GM18526 (cell line): ENCODE results near the gene ATP6AP1.

Experiments
- POLR2A ChIP-seq: IDR thresholded peaks from 3 replicates; pipeline ENCODE4 v1.6.1; 2011; ENCODE audit not compliant: insufficient read length; ENCODE audit errors: extremely low read depth

Gene ATP6AP1

GRCh38 chrX:154437971-154438893, 9.8 kb downstream of the ATP6AP1 start:
- TF ChIP-seq POLR2A = no peak

- TF ChIP-seq POLR2A = no peak
Measured at GRCh38 chrX:154439841-154440240, 11.4 kb downstream of the ATP6AP1 start.

- no peak for TF ChIP-seq POLR2A
Measured at GRCh38 chrX:154440623-154441357, 12.3 kb downstream of the ATP6AP1 start.

- TF ChIP-seq POLR2A = no peak
Measured at GRCh38 chrX:154441564-154441963, 13.1 kb downstream of the ATP6AP1 start.

- no peak for TF ChIP-seq POLR2A
Measured at GRCh38 chrX:154441984-154442707, 13.7 kb downstream of the ATP6AP1 start.

GRCh38 chrX:154443479-154443910, 15.0 kb downstream of the ATP6AP1 start:
- no peak for TF ChIP-seq POLR2A

DNA sequence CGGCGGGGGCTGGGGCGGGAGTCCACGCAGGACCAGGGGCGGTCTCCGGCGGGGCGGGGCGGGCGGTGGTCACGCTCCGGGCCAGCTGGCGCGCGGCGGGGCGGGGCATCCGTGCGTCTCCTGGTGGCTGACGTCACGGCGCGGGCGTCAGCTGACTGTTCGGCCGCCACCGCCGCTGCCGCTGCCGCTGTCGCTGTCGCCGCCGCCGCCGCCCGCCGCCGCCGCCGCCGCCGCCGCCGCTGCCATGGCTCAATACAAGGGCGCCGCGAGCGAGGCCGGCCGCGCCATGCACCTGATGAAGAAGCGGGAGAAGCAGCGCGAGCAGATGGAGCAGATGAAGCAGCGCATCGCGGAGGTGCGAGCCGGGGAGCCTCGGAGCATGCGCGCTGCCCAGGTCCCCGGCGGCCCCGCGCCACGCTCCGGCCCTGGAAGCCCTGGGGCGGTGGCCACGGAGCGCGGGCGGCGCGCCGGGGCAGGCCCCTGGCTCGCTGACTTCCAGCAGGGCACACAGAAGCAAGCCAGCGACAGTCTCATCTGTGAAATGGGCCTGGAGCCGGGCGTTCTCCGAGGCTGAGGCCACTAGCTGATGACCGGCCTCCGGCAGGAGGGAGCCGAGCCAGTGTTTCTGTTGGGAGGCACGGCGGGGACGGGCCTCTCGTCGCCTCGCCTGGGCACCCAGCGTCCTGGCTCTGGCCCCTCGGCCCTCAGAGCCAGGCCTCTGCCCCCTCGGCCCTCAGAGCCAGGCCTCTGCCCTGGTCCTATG, 15.7 kb downstream of the ATP6AP1 start, which contains the start of gene FAM50A:
TSS of gene FAM50A (plus strand) at position 150 of the 763 bp plus-strand sequence. CDS start at position 245, 95 bp downstream.
- TF ChIP-seq POLR2A = no peak

DNA sequence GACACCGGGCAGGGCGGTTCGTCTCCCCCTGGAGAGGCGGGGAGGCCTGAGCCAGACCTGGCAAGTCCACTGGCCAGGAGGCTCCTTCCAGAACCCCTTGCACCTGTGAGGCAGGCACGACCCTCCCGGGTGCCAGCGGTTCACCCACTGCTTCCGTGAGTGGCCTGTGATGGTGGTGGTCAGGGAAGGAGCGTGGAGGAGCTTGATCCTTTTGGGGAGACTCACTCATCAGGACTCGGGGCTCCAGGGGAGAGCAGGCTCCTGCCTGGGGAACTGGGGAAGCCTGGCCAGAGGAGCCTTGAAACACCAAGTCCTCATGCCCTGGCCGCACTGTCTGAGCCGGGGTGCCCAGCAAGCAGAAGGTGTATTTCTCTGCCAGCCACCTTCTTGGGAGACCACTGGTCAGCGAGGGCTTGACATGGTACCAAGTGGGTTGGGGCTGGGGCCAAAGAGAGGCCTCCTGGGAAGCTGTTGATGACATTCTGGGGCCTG, 16.3 kb downstream of the ATP6AP1 start:
- TF ChIP-seq POLR2A = no peak

DNA sequence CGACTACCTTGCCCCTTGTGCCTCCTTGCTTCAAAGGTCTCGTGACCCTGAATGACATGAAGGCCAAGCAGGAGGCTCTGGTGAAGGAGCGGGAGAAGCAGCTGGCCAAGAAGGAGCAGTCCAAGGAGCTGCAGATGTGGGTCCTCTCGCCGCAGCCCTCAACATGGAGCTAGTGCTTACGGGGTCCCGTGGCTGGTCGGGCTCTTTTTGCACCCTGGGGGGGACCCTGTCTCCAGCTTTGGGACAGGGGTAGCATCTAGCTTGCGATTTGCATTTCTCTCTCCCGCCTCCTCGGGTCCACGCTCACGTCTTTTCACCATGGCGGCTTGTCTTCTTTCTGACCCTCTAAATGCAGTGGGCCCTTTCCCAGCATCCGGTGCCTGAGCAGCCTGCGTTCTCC, 17.3 kb downstream of the ATP6AP1 start:
- TF ChIP-seq POLR2A = no peak

- TF ChIP-seq POLR2A = no peak
Measured at GRCh38 chrX:154446430-154446829, 18.0 kb downstream of the ATP6AP1 start.

GRCh38 chrX:154448484-154448883, 20.0 kb downstream of the ATP6AP1 start:
- no peak for TF ChIP-seq POLR2A

DNA sequence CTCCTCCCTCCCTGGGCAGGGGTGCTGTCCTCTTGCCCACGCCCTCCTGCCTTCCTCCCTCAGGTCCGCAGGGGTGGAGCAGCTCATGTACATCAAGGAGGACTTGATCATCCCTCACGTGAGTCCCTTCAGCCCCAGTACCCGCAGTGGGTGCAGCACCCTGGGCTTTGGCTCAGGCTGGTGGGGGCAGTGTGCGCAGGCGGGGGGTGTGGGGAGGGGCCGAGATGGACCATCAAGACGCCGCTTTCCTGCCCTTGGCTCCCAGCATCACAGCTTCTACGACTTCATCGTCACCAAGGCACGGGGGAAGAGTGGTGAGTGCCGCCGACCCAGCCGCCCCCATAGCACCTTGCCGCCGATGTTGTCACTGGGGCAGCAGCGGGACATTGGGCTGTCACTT, 21.1 kb downstream of the ATP6AP1 start:
- TF ChIP-seq POLR2A = no peak

DNA sequence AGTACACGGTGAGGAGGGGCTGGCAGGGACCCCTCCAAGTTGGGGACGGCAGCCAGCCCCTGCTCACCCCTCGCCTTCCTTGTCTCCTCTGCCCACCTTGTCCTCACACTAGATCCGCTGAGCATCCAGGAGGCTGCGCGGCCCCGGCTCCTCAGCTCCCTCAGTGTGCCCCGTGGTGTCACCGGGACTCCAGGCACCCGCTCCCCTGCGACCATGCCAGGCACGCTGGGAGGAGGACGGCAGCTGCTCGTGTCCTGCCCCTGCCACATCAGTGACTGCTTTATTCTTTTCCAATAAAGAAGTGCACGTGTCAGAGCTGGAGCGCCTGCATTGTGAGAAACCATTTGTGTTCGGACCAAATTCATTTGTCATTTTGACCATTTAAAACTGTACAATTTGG, 21.8 kb downstream of the ATP6AP1 start:
- TF ChIP-seq POLR2A = no peak

DNA sequence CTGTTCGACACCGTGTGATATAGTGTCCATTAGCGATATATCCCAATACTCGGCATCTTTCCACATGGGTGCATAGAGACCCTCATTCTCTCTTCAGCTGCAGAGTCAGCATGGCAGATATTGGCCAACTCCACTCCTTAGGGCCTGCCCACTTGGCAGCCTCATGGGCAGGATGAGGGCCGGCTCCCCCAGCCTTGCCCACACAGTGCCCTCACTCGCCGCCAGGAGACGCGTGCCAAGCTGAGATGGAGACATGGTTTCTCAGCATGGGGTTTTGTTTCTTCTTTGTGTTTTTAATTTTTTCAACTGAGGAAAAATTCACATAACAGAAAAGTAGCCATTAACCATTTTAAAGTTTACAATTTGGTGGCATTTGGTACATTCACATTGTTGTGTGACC, 24.3 kb downstream of the ATP6AP1 start:
- TF ChIP-seq POLR2A = no peak
